Activated CD8-positive, alpha-beta memory T cell treated with anti-CD3 and anti-CD28 coated beads, Interleukin-2, amount 50 U/mL, for 1 hour (primary cell): Measurements from ENCODE around the gene MTG1.

Experiments
- DNase-seq: peaks from one replicate; pipeline ENCODE4 v3.0.0-alpha.2; 2020; ENCODE audit errors: extremely low read depth

The MTG1 gene

GRCh38 chr10:133451346-133451745, 57.4 kb downstream of the MTG1 start:
- DNase-seq, result no peak

- DNase-seq, result no peak
Measured at GRCh38 chr10:133452453-133452852, 58.5 kb downstream of the MTG1 start.

- DNase-seq, result no peak
Measured at GRCh38 chr10:133453516-133454203, 59.7 kb downstream of the MTG1 start, which contains the start of gene SCART1. Gene SCART1, plus strand, starts transcription at chr10:133453945. Its CDS starts 53 bp downstream, at chr10:133453998.

GRCh38 chr10:133454204-133454893, 60.4 kb downstream of the MTG1 start:
- no peak for DNase-seq

GRCh38 chr10:133455196-133455595, 61.2 kb downstream of the MTG1 start:
- no peak for DNase-seq

GRCh38 chr10:133455611-133456031, 61.7 kb downstream of the MTG1 start:
- DNase-seq, result no peak

- no peak for DNase-seq
Measured at GRCh38 chr10:133456041-133456951, 62.3 kb downstream of the MTG1 start.

GRCh38 chr10:133457100-133457841, 63.3 kb downstream of the MTG1 start:
- no peak for DNase-seq

GRCh38 chr10:133458021-133458709, 64.2 kb downstream of the MTG1 start:
- DNase-seq, result no peak

GRCh38 chr10:133458710-133459453, 64.9 kb downstream of the MTG1 start:
- DNase-seq, result no peak

GRCh38 chr10:133459454-133460207, 65.7 kb downstream of the MTG1 start:
- DNase-seq, result no peak

- DNase-seq, result no peak
Measured at GRCh38 chr10:133460208-133460769, 66.3 kb downstream of the MTG1 start.

- DNase-seq, result no peak
Measured at GRCh38 chr10:133461027-133461426, 67.1 kb downstream of the MTG1 start.

GRCh38 chr10:133461841-133462240, 67.9 kb downstream of the MTG1 start:
- no peak for DNase-seq

- DNase-seq, result no peak
Measured at GRCh38 chr10:133462512-133463305, 68.8 kb downstream of the MTG1 start.

GRCh38 chr10:133464582-133465031, 70.7 kb downstream of the MTG1 start:
- DNase-seq, result no peak

GRCh38 chr10:133465191-133465949, 71.4 kb downstream of the MTG1 start:
- DNase-seq, result no peak
